BJ (cell line): ENCODE data around the gene USP30. TPM values are rescaled to one million over a fixed set of nuclear protein-coding genes. Genes with fewer than 3 reads are reported as not detected.

Experiments
- CTCF ChIA-PET: fragments of 350-600 bp; formaldehyde crosslinking; extraction: SDS; loops from one replicate; lab custom pipeline; 2021; ENCODE audit warnings: antibody characterized with exemption, inconsistent platforms; lab: Yijun Ruan, JAX
- POLR2A ChIA-PET: fragments of 300-600 bp; sonication (Branson Sonifier 250); formaldehyde crosslinking; extraction: SDS; loops from one replicate; lab custom pipeline; 2021; ENCODE audit warnings: antibody characterized with exemption; lab: Charles Lee
- DNase-seq: peaks from one replicate; pipeline ENCODE4 v3.0.0-alpha.2; 2011; ENCODE audit warnings: low read depth
- H3K27me3 ChIP-seq: 2 replicates; pipeline ENCODE4 v1.6.0; 2011; ENCODE audit warnings: low read length; ENCODE audit not compliant: control insufficient read depth, insufficient read depth
- H3K36me3 ChIP-seq: 2 replicates; pipeline ENCODE4 v1.5.1; 2011; ENCODE audit warnings: low read length; ENCODE audit not compliant: control insufficient read depth, insufficient read depth
- H3K4me3 ChIP-seq: 2 replicates; pipeline ENCODE4 v1.5.1; 2011; ENCODE audit warnings: low read depth, mild to moderate bottlenecking, control low read depth, low read length
- CTCF ChIP-seq: IDR thresholded peaks from 2 replicates; pipeline ENCODE4 v1.5.1; 2011; ENCODE audit warnings: low read depth, mild to moderate bottlenecking, control low read depth, inconsistent platforms, low read length, moderate library complexity; ENCODE audit not compliant: insufficient read depth
- polyA minus RNA-seq: library from RNA; depleted of rRNA, polyadenylated mRNA; stranded (reverse); fragments of >200 nt; gene quantifications from 2 replicates; pipeline ENCODE4 v1.2.3, GENCODE V29; 2011; rRNA and poly(A)+ RNA removed
- polyA plus RNA-seq: library from polyadenylated mRNA; depleted of rRNA; stranded (reverse); fragments of >200 nt; gene quantifications from 2 replicates; pipeline ENCODE4 v1.2.3, GENCODE V29; 2011; rRNA removed

The USP30 gene
- polyA plus RNA-seq: 16.0 and 16.7 TPM in 2 replicates
- 14.8 and 30.4 TPM in 2 replicates for polyA minus RNA-seq

GRCh38 chr12:109052414-109053323 is at the start of gene USP30:
USP30 (plus strand) TSS chr12:109052576; CDS start chr12:109052679, 103 bp downstream.
- DNase-seq: no peak
- Histone ChIP-seq H3K4me3 (peak within 1 kb of the TSS; percentile 60), H3K27me3 (no peaks in the 10 kb centered on the region), H3K36me3 (peaks cover 1% of the 10 kb centered on the region; the same call in 1 of the 2 replicates)
- ChIA-PET POLR2A (no interaction called here), CTCF (no interaction called here)
- no peak for TF ChIP-seq CTCF

GRCh38 chr12:109004017-109004416 is 48.4 kb upstream of the USP30 start:
- TF ChIP-seq CTCF: no peak
- CTCF ChIA-PET: no interaction called here
- H3K4me3 ChIP-seq: no peak overlapping the region
- DNase-seq: no peak
- POLR2A ChIA-PET: no interaction called here
- H3K36me3 ChIP-seq: no peaks in the 10 kb centered on the region
- no peaks in the 10 kb centered on the region for H3K27me3 ChIP-seq

GRCh38 chr12:109009766-109010165 is 42.6 kb upstream of the USP30 start:
- no peaks in the 10 kb centered on the region for H3K36me3 ChIP-seq
- no peak overlapping the region for H3K4me3 ChIP-seq
- POLR2A ChIA-PET: no interaction called here
- no peak for TF ChIP-seq CTCF
- CTCF ChIA-PET: interaction anchor here (0.7 kb wide), 1 partner anchor 13 kb away, joined by 3 read pairs; no protein-coding TSS in a partner anchor
- no peaks in the 10 kb centered on the region for H3K27me3 ChIP-seq
- no peak for DNase-seq

- Histone ChIP-seq H3K36me3 (no peaks in the 10 kb centered on the region), H3K27me3 (no peaks in the 10 kb centered on the region), H3K4me3 (no peak overlapping the region)
- CTCF ChIA-PET: interaction anchor here (0.7 kb wide), 1 partner anchor 13 kb away, joined by 3 read pairs; no protein-coding TSS in a partner anchor
- DNase-seq: no peak
- POLR2A ChIA-PET: no interaction called here
- no peak for TF ChIP-seq CTCF
These were observed 42.1 kb upstream of the USP30 start for GRCh38 chr12:109010259-109010658.

- TF ChIP-seq CTCF: no peak
- no peak overlapping the region for H3K4me3 ChIP-seq
- no peak for DNase-seq
- H3K27me3 ChIP-seq: no peaks in the 10 kb centered on the region
- H3K36me3 ChIP-seq: no peaks in the 10 kb centered on the region
- ChIA-PET CTCF (no interaction called here), POLR2A (no interaction called here)
These were observed 37.2 kb upstream of the USP30 start for GRCh38 chr12:109014984-109015765.
